ENCODE measurements around the gene ZIC1. TPM values are rescaled to one million over a fixed set of nuclear protein-coding genes. Genes with fewer than 3 reads are reported as not detected.

ZIC1 gene
- total and polyA plus RNA-seq, 2 donors (not counting 1 experiment from before 2014, with no cell fraction given), result not detected

DNA sequence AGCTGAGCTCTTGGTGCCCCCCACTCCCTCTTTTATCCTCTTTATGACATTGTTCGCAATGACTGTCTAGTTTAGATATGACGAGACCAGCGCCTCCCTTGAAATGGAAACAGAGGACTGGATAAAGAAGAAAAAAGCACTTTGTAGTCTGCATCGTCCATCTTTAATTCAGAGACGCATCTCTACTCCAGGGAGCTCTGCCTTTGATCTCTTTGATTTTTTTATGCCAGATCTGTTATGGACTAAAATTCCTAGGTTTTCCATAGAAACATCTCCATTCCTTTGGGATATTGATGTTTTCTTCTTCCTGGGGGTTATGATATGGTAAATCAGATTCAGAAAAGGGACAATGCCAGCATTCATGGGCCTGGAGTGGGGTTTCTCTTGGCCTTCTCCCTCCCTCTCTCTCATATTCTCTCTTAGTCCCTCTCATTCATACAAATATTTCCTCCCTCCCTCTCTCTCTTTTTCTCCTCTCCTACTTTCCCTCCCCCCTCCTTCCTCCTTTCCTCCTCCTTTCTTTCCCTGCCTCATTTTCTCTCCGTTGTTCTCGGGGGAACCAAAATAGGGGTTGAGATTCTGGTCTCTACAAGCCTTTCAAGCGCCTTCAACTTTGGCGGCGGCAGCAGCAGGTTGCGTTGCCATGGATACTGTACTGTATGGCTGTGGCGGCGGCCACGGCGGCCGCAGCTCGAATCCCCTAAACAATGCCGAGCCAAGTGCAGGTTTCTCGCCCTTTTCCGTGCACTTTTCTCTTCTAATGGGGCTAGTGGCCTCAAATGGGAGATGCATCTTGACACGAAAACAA, 48.3 kb upstream of the ZIC1 start:
- DNase-seq (no peak), ATAC-seq (ENCODE audit: low read depth) (no peak)
- no peak overlapping the region for H3K4me2 ChIP-seq (replicated peaks; ENCODE audit: low read depth, low read length, poor library complexity, severe bottlenecking)
- intact Hi-C loops (cut with micrococcal nuclease), result no loop called here
- Mint-ChIP-seq H3K4me3 (no peak overlapping the region), H3K4me1 (no peaks in the 10 kb centered on the region), H3K9me3 (ENCODE audit: insufficient read depth) (no peaks in the 10 kb centered on the region), H3K27me3 (peaks cover 59% of the 10 kb centered on the region), H3K27ac (no peak overlapping the region)
- H3K27me3 ChIP-seq (replicated peaks in 1 of 4; ENCODE audit: control extremely low read depth in 1 of 4, control insufficient read depth in 3 of 4, insufficient read depth in 4 of 4, low read length in 3 of 4), result peaks cover 0 to 56% (median 28%) of the 10 kb centered on the region in 4 experiments
- no peaks in the 10 kb centered on the region for H3K36me3 ChIP-seq (replicated peaks in 1 of 2; ENCODE audit: control extremely low read depth in 1 of 2, control insufficient read depth in 1 of 2, extremely low read depth in 1 of 2, insufficient read depth in 2 of 2, low read length in 1 of 2)
- no peak overlapping the region for H2AFZ ChIP-seq (ENCODE audit: insufficient read depth, low read depth, low read length, poor library complexity, severe bottlenecking)
- no peaks in the 10 kb centered on the region for H3K79me2 ChIP-seq (ENCODE audit: control insufficient read depth, insufficient read depth, low read length)
- H3K9ac ChIP-seq (ENCODE audit: low read length), result no peak overlapping the region
- H3K4me3 ChIP-seq (ENCODE audit: control extremely low read depth in 1 of 5, extremely low read depth in 1 of 5, insufficient read depth in 1 of 5, low read depth in 2 of 5, low read length in 4 of 5), result no peak overlapping the region
- no peaks in the 10 kb centered on the region for H3K4me1 ChIP-seq (ENCODE audit: control insufficient read depth in 2 of 2, insufficient read depth in 2 of 2, low read length in 2 of 2)
- TF ChIP-seq CTCF (IDR thresholded peaks at IDR 0.05) (no peak), EZH2 (IDR thresholded peaks at IDR 0.05; ENCODE audit: borderline replicate concordance, insufficient read depth, low read depth, low read length, poor library complexity, severe bottlenecking) (no peak)
- WGBS (ENCODE audit: insufficient coverage), result 5% methylated on average over 13 of the region's 21 CpGs
- no peaks in the 10 kb centered on the region for H4K20me1 ChIP-seq (ENCODE audit: control insufficient read depth, insufficient read depth, low read length, poor library complexity, severe bottlenecking)
- CTCF ChIA-PET, result no interaction called here
- H3K9me3 ChIP-seq (ENCODE audit: control extremely low read depth in 1 of 3, control insufficient read depth in 2 of 3, insufficient read depth in 1 of 3, low read length in 2 of 3), result peaks cover 0 to 25% (median 0%) of the 10 kb centered on the region in 3 donors
- POLR2A ChIA-PET, result no interaction called here
- H3K27ac ChIP-seq (ENCODE audit: low read length in 2 of 2), result no peak overlapping the region

Data from B cell (primary cell).